Mucosa of descending colon (tissue), 3 donors: Measurements from ENCODE around the gene MED14. TPM values are rescaled to one million over a fixed set of nuclear protein-coding genes. Genes with fewer than 3 reads are reported as not detected.

Experiments used
- ATAC-seq: fragments of 200-7000 bp; cut with Tn5 transposase; one replicate; pipeline ENCODE4 v1.9.1; 2020; ENCODE audit warnings: mild to moderate bottlenecking, moderate library complexity
- DNase-seq, 3 donors: peaks; one replicate each; pipeline ENCODE4 v3.0.0-alpha.2; 2020
- H3K36me3 ChIP-seq: fragments of 200-600 bp; one replicate; pipeline ENCODE4 v1.8.0; 2021; ENCODE audit warnings: low read depth, mild to moderate bottlenecking
- H3K4me1 ChIP-seq: fragments of 200-600 bp; one replicate; pipeline ENCODE4 v1.8.0; 2021; ENCODE audit warnings: low read depth, mild to moderate bottlenecking
- H3K4me3 ChIP-seq: fragments of 200-600 bp; one replicate; pipeline ENCODE4 v1.8.0; 2021; ENCODE audit warnings: mild to moderate bottlenecking
- H3K9me3 ChIP-seq: fragments of 200-600 bp; one replicate; pipeline ENCODE4 v1.8.0; 2021; ENCODE audit warnings: mild to moderate bottlenecking
- intact Hi-C, 2 donors: fragments of 100-400 bp; cut with DNase I in 1 of 2; cut with micrococcal nuclease in 1 of 2; formaldehyde crosslinking; loops; one replicate each; pipeline versions ENCODE4 v1.11.0 to v1.11.1; 2022; cut with DNase I, micrococcal nuclease
- total RNA-seq, 3 donors: library from RNA; stranded (reverse); fragmentation: NEBNext Ultra II Directional in 2 of 3; extraction: Animal tissue kit (Norgen Biotek cat#: 25700) in 2 of 3; gene quantifications; one replicate each; pipeline versions ENCODE4 v1.2.1 to v1.2.4, GENCODE V29; 2021 to 2023
- TF ChIP-seq, protein P1 (sequence below): fragments of 200-600 bp; IDR thresholded peaks from one replicate; pipeline ENCODE4 v1.8.0; 2022; ENCODE audit warnings: antibody characterized with exemption, mild to moderate bottlenecking
- donor health status: DM: no; HTN: no; CAD: no; lungs with moderate emphysema.
- donor health status: DM: no; HTN: no; CAD: no.
- donor health status: DM: no; HTN: yes; CAD: no.

MED14 gene
- total RNA-seq, 3 donors from 2014 or later: 49.2 to 71.8 (median 57.1) TPM

DNA sequence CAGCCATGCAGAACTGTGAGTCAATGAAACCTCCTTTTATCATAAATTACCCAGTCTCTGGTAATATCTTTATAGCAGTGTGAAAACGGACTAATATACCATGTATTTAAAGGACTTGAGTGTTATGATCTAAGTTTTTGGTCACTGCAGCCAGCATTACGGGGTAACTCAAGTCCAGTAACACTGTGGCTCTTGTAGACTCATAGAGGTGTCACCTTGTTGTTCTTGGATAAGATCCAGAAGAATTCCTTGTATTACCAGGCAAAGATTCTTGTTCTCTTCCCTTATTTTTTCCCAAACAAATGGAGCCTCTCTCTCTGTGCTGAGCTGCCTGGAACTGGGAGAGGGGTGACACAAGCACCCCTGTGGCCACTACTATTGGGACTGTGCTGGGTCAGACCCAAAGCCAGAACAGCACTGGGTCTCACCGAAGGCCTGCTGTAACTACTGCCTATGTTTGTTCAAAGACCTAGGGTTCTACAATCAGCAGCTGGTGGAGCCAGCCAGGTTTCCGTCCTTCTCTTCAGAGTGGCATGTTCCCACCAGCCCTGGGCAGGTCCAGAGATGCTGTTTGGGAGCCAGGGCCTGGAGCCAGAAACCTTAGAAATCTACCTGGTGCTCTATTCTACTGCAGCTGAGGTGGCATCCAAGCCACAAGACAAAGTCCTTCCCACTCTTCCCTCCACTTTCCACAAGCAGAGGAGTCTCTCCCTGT lies 43.7 kb upstream of the MED14 start:
- Histone ChIP-seq H3K4me1 (no peaks in the 10 kb centered on the region), H3K9me3 (no peaks in the 10 kb centered on the region), H3K4me3 (no peak overlapping the region), H3K36me3 (no peaks in the 10 kb centered on the region)
- TF ChIP-seq, protein P1, sequence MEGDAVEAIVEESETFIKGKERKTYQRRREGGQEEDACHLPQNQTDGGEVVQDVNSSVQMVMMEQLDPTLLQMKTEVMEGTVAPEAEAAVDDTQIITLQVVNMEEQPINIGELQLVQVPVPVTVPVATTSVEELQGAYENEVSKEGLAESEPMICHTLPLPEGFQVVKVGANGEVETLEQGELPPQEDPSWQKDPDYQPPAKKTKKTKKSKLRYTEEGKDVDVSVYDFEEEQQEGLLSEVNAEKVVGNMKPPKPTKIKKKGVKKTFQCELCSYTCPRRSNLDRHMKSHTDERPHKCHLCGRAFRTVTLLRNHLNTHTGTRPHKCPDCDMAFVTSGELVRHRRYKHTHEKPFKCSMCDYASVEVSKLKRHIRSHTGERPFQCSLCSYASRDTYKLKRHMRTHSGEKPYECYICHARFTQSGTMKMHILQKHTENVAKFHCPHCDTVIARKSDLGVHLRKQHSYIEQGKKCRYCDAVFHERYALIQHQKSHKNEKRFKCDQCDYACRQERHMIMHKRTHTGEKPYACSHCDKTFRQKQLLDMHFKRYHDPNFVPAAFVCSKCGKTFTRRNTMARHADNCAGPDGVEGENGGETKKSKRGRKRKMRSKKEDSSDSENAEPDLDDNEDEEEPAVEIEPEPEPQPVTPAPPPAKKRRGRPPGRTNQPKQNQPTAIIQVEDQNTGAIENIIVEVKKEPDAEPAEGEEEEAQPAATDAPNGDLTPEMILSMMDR: no peak
- intact Hi-C loops: no loop called here
- ATAC-seq: no peak
- DNase-seq: no peak

DNA sequence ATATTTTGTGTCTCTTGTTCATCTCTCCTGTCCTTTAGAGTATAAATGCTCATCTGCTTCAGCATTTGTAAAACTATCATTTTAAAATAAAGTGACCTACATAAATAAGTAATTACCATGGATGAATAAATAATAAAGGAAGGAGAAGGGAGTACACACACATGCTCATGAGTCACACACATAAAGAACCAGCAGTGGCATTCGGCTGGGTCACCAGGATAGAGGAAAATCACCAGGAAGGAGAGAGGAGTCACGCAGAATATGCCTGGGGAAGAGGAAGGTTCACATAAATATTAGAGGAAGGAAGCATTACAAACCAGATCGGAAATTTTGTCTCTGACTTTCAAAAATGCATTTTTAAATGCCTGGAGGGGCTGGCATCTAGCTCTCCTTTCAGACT lies 38.5 kb upstream of the MED14 start:
- intact Hi-C loops: no loop called here
- ATAC-seq: no peak

DNA sequence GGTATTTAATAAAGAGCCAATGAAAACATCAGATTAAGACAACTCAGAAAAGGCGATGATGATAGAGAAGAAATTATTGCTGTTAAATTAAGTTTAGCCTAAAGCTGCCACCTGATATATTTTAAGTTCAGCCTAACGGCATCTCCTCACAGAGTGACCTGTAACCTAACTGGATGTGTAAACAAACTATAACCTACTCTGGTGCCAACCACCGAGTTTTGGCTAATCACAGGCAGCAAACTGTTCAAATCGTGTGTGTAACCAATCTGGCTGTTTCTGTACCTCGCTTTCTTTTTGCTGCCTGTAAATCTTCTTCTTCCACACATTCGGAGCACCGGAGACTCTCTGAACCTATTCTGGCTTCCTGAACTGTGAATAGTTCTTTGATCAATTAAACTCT lies 37.8 kb upstream of the MED14 start:
- no peak for DNase-seq

More for the DNA sequence above, 38.5 kb upstream of the MED14 start:
- DNase-seq: no peak
- no peak overlapping the region for H3K4me3 ChIP-seq
- TF ChIP-seq, protein P1: no peak
- H3K36me3 ChIP-seq: no peaks in the 10 kb centered on the region
- H3K9me3 ChIP-seq: no peaks in the 10 kb centered on the region
- no peaks in the 10 kb centered on the region for H3K4me1 ChIP-seq

DNA sequence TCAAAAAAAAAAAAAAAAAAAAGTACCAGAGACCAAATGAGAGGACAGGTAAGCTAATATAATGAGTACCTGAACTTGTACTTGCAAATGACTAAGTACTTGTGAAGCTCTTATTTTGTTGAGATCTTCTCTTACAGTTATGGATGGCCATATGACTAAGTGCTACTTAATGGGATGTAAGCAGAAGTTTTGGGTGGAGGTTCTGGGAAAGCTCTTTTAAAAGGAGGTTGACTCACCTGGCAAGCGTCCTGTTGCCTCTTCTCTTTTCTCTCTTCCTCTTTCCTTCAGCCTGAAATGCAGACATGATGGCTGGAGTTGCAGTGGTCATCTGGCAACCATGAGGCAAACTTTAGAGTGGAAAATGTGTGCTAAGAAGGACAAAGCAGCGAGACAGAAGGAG lies 36.9 kb upstream of the MED14 start:
- ATAC-seq (no peak), DNase-seq (no peak)
- TF ChIP-seq, protein P1: no peak
- Histone ChIP-seq H3K4me1 (no peaks in the 10 kb centered on the region), H3K9me3 (no peaks in the 10 kb centered on the region), H3K36me3 (no peaks in the 10 kb centered on the region), H3K4me3 (no peak overlapping the region)
- intact Hi-C loops: no loop called here

More for the DNA sequence above, 37.8 kb upstream of the MED14 start:
- TF ChIP-seq, protein P1: no peak
- Histone ChIP-seq H3K4me1 (no peaks in the 10 kb centered on the region), H3K4me3 (no peak overlapping the region), H3K36me3 (no peaks in the 10 kb centered on the region), H3K9me3 (no peaks in the 10 kb centered on the region)
- intact Hi-C loops: no loop called here
- ATAC-seq: no peak

DNA sequence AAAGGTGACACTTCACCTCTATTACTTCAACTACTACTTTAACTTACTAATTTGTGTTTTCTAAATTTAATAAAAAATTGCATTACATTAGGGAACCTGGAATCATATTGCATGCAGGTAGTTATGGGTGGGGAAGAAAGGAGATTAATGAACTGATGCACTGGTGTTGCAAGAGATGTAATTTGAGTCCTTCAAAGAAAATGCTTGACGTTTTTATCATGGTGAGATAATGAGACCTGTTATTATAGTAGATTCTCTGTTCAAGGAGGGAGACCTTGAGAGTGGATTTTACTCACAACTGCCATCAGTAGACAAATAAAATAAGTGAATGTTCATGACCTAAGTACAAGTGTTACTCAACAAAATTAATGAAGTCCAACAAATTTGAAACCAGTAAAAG lies 26.4 kb upstream of the MED14 start:
- TF ChIP-seq, protein P1: no peak
- DNase-seq (no peak), ATAC-seq (no peak)
- Histone ChIP-seq H3K4me1 (no peaks in the 10 kb centered on the region), H3K9me3 (no peaks in the 10 kb centered on the region), H3K36me3 (no peaks in the 10 kb centered on the region), H3K4me3 (no peak overlapping the region)
- intact Hi-C loops: no loop called here

DNA sequence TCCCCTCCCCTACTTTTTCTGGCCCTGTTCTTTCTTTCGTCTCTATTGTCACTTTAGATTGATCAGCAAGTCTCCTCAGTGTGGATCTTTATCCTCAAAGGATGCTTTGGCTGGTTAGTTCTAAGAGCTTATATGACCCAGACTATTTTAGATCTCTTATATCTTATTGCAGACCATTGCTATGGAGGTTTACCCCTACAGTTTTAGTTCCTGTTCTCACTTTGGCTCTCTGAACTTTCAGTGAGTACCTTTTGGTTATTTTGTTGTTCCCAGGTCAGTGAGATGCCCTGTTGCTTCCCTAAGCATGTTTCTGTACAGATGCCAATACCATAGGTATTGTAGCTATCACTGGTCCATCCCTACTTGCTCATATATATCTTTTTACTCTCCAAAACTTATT lies 24.0 kb upstream of the MED14 start:
- intact Hi-C loops: no loop called here
- no peak overlapping the region for H3K4me3 ChIP-seq
- no peaks in the 10 kb centered on the region for H3K36me3 ChIP-seq
- H3K4me1 ChIP-seq: no peaks in the 10 kb centered on the region
- TF ChIP-seq, protein P1: no peak
- DNase-seq (no peak), ATAC-seq (no peak)
- no peaks in the 10 kb centered on the region for H3K9me3 ChIP-seq
